K562 (cell line): ENCODE measurements around the gene LMNA. TPM values are rescaled to one million over a fixed set of nuclear protein-coding genes. Genes with fewer than 3 reads are reported as not detected.
A peak's percentile ranks its signal among the peaks of the same experiment; 100 is the strongest.

Experiments used
- CEBPZ ChIP-seq: fragments of 150-350 bp; IDR thresholded peaks from 2 replicates; pipeline ENCODE4 v1.6.1; 2014; ENCODE audit warnings: low read depth, mild to moderate bottlenecking, low read length, borderline replicate concordance
- CREBBP ChIP-seq: IDR thresholded peaks from one replicate; pipeline ENCODE4 v1.6.1; 2012; ENCODE audit warnings: low read depth, mild to moderate bottlenecking, control low read depth, inconsistent platforms, low read length
- FOXM1 ChIP-seq, 2 experiments: fragments of 450-650 bp in 1 of 2; sonication (generic) in 1 of 2; formaldehyde crosslinking in 1 of 2; IDR thresholded peaks; 2 replicates each; pipeline versions ENCODE4 v1.6.1 to v1.9.0; 2017 to 2022; ENCODE audit warnings: low read depth in 2 of 2, mild to moderate bottlenecking in 2 of 2, missing genetic modification reagents in 1 of 2, moderate library complexity in 1 of 2
- MAFG ChIP-seq: fragments of 450-650 bp; conservative IDR thresholded peaks from 2 replicates; pipeline ENCODE4 v1.6.1; 2016; ENCODE audit warnings: missing genetic modification characterization, missing compliant biosample characterization
- MCM5 ChIP-seq: fragments of 450-650 bp; IDR thresholded peaks from 2 replicates; pipeline ENCODE4 v1.6.1; 2016; ENCODE audit warnings: low read depth
- PHF21A ChIP-seq: fragments of 450-650 bp; IDR thresholded peaks from 2 replicates; pipeline ENCODE4 v1.6.1; 2017; ENCODE audit warnings: low read depth, borderline replicate concordance
- PREB ChIP-seq: sonication (generic); formaldehyde crosslinking; IDR thresholded peaks from 2 replicates; pipeline ENCODE4 v1.8.1; 2023; ENCODE audit warnings: mild to moderate bottlenecking, missing genetic modification reagents
- PYGO2 ChIP-seq: fragments of 450-650 bp; IDR thresholded peaks from 2 replicates; pipeline ENCODE4 v1.6.1; 2016; ENCODE audit warnings: mild to moderate bottlenecking, missing genetic modification characterization, moderate library complexity, missing compliant biosample characterization
- TCF15 ChIP-seq: fragments of 250-450 bp; sonication (Bioruptor Pico); IDR thresholded peaks from 2 replicates; pipeline ENCODE4 v1.8.0; 2022; ENCODE audit warnings: moderate library complexity, mild to moderate bottlenecking, inconsistent platforms
- TCFL5 ChIP-seq: fragments of 250-450 bp; sonication (Bioruptor Pico); conservative IDR thresholded peaks from 2 replicates; pipeline ENCODE4 v1.6.1; 2021; ENCODE audit warnings: mild to moderate bottlenecking, moderate library complexity, matching md5 sums
- TSC22D4 ChIP-seq: fragments of 450-650 bp; IDR thresholded peaks from 2 replicates; pipeline ENCODE4 v1.6.1; 2016; ENCODE audit warnings: missing genetic modification characterization, missing biosample characterization, control low read depth
- ZBTB5 ChIP-seq: fragments of 450-650 bp; IDR thresholded peaks from 2 replicates; pipeline ENCODE4 v1.6.1; 2017; ENCODE audit warnings: antibody characterized with exemption
- ZNF121 ChIP-seq: sonication (generic); formaldehyde crosslinking; conservative IDR thresholded peaks from 2 replicates; pipeline ENCODE4 v1.8.0; 2022; ENCODE audit warnings: missing genetic modification reagents
- ZNF175 ChIP-seq: fragments of 200-800 bp; sonication (Bioruptor generic); IDR thresholded peaks from 2 replicates; pipeline ENCODE4 v1.6.1; 2016; ENCODE audit warnings: low read depth, mild to moderate bottlenecking, missing genetic modification characterization, missing compliant biosample characterization
- ZSCAN32 ChIP-seq: fragments of 450-650 bp; formaldehyde crosslinking; IDR thresholded peaks from 2 replicates; pipeline ENCODE4 v1.4.0; 2020; ENCODE audit warnings: mild to moderate bottlenecking, moderate library complexity
- polyA plus RNA-seq, 8 experiments: library from polyadenylated mRNA; depleted of rRNA in 4 of 8; stranded (reverse) in 5 of 8; unstranded in 3 of 8; fragments of >200 nt; fragmentation: Nextera tagmentation in 2 of 8; fragmentation: Illumina TruSeq in 1 of 8; extraction: Ambion mirVana in 2 of 8; extraction: Trizol in 1 of 8; gene quantifications; 2 replicates each; pipeline versions ENCODE4 v1.2.1 to v1.2.3, GENCODE V29; 2011 to 2014; ENCODE audit warnings: inconsistent platforms in 1 of 8, missing spikeins in 1 of 8
- total RNA-seq, 7 experiments: library from RNA; depleted of rRNA in 6 of 7; stranded (reverse); fragments of >200 nt in 6 of 7; fragmentation: Illumina TruSeq in 2 of 7; extraction: Trizol in 2 of 7; gene quantifications; 2 replicates each; pipeline versions ENCODE4 v1.2.1 to v1.2.3, GENCODE V29; 2011 to 2021; ENCODE audit warnings: low replicate concordance in 1 of 7

Gene LMNA
- total and polyA plus RNA-seq, 9 of the 15 experiments (the other 6 are each of a cell fraction or from before 2014, with no cell fraction given), result 1.00 to 347 (median 88.2) TPM

- TF ChIP-seq CEBPZ, result no peak
- TF ChIP-seq CREBBP, result no peak
- no peak for TF ChIP-seq PYGO2 (tag)
- no peak for TF ChIP-seq TSC22D4 (tag)
- no peak for TF ChIP-seq TCF15 (CRISPR knock-in tag)
- peak; percentile 34; the same call in 1 of the 2 replicates for TF ChIP-seq ZNF175 (CRISPR knock-in tag)
- TF ChIP-seq ZNF121 (CRISPR knock-in tag), result no peak
- TF ChIP-seq TCFL5 (CRISPR knock-in tag), result no peak
- no peak for TF ChIP-seq ZSCAN32
- TF ChIP-seq PREB (CRISPR knock-in tag), result no peak
- TF ChIP-seq FOXM1 (IDR thresholded peaks at IDR 0.05; ENCODE audit: low read depth), result no peak
- no peak for TF ChIP-seq FOXM1 (CRISPR knock-in tag; IDR thresholded peaks at IDR 0.05; ENCODE audit: low read depth)
- peak; percentile 36; the same call in 1 of the 2 replicates for TF ChIP-seq MAFG (tag)
- no peak for TF ChIP-seq MCM5
- no peak for TF ChIP-seq PHF21A
- no peak for TF ChIP-seq ZBTB5
Measured at GRCh38 chr1:156123356-156124196, 9.1 kb downstream of the LMNA start (continued).
